DMS53 (cell line): ENCODE data around the gene AKR1B15.
A peak's percentile ranks its signal among the peaks of the same experiment; 100 is the strongest.
"Not testable (repeated sequence)": the region's sequence is repeated elsewhere in the genome, so short reads cannot be mapped to it uniquely, and the experiment has no call there.

ENCODE experiments used
- DNase-seq: peaks from one replicate; lab custom pipeline; 2025; lab: John Stamatoyannopoulos, UW

The AKR1B15 gene

GRCh38 chr7:134532954-134533218 lies 16.0 kb upstream of the AKR1B15 start:
- DNase-seq: no peak

- no peak for DNase-seq
Measured at GRCh38 chr7:134533288-134533771, 15.6 kb upstream of the AKR1B15 start.

GRCh38 chr7:134534633-134535032 lies 14.3 kb upstream of the AKR1B15 start:
- no peak for DNase-seq

GRCh38 chr7:134535272-134535918 lies 13.5 kb upstream of the AKR1B15 start:
- DNase-seq: no peak

GRCh38 chr7:134535919-134536299 lies 13.0 kb upstream of the AKR1B15 start:
- no peak for DNase-seq

GRCh38 chr7:134536558-134536957 lies 12.4 kb upstream of the AKR1B15 start:
- not testable (repeated sequence) for DNase-seq

GRCh38 chr7:134537273-134537781 lies 11.6 kb upstream of the AKR1B15 start:
- DNase-seq: not testable (repeated sequence)

GRCh38 chr7:134539380-134540004 lies 9.4 kb upstream of the AKR1B15 start:
- no peak for DNase-seq

GRCh38 chr7:134541501-134542194 lies 7.3 kb upstream of the AKR1B15 start:
- DNase-seq: not testable (repeated sequence)

GRCh38 chr7:134542195-134542771 lies 6.6 kb upstream of the AKR1B15 start:
- DNase-seq: no peak

GRCh38 chr7:134545380-134545779 lies 3.5 kb upstream of the AKR1B15 start:
- no peak for DNase-seq

- no peak for DNase-seq
Measured at GRCh38 chr7:134545918-134546317, 3.0 kb upstream of the AKR1B15 start.

- DNase-seq: peak; percentile 81
Measured at GRCh38 chr7:134546955-134547354, 2.0 kb upstream of the AKR1B15 start.

- DNase-seq: peak; percentile 91
Measured at GRCh38 chr7:134547397-134548054, 1.4 kb upstream of the AKR1B15 start.

- DNase-seq: no peak
Measured at GRCh38 chr7:134549366-134549765, 456 bp downstream of the AKR1B15 start.

GRCh38 chr7:134552105-134552504 lies 3.2 kb downstream of the AKR1B15 start:
- no peak for DNase-seq

GRCh38 chr7:134553976-134554375 lies 5.1 kb downstream of the AKR1B15 start:
- DNase-seq: peak; percentile 67

GRCh38 chr7:134554417-134554966 lies 5.6 kb downstream of the AKR1B15 start:
- DNase-seq: no peak

GRCh38 chr7:134557391-134557790 lies 8.5 kb downstream of the AKR1B15 start:
- DNase-seq: no peak

- DNase-seq: no peak
Measured at GRCh38 chr7:134558370-134558769, 9.5 kb downstream of the AKR1B15 start.

GRCh38 chr7:134561616-134562015 lies 12.7 kb downstream of the AKR1B15 start:
- not testable (repeated sequence) for DNase-seq

- DNase-seq: no peak
Measured at GRCh38 chr7:134562136-134562535, 13.2 kb downstream of the AKR1B15 start.
